GM19452 (cell line): ENCODE measurements around the gene FMO5.
"Not testable (repeated sequence)": the region's sequence is repeated elsewhere in the genome, so short reads cannot be mapped to it uniquely, and the experiment has no call there.

Source experiments
- ATAC-seq: cut with Tn5 transposase; IDR thresholded peaks from one replicate; pipeline ENCODE4 v1.9.1; 2021; ENCODE audit not compliant: unreplicated experiment

FMO5 gene

GRCh38 chr1:147209825-147210821 lies 15.0 kb downstream of the FMO5 start:
- ATAC-seq: no peak

- no peak for ATAC-seq
Observed at GRCh38 chr1:147208619-147209018, 16.5 kb downstream of the FMO5 start.

- ATAC-seq: no peak
Observed at GRCh38 chr1:147207192-147207591, 17.9 kb downstream of the FMO5 start.

GRCh38 chr1:147204080-147204479 lies 21.1 kb downstream of the FMO5 start:
- no peak for ATAC-seq

- ATAC-seq: no peak
Observed at GRCh38 chr1:147202576-147202975, 22.6 kb downstream of the FMO5 start.

GRCh38 chr1:147201786-147202185 lies 23.4 kb downstream of the FMO5 start:
- no peak for ATAC-seq

GRCh38 chr1:147201276-147201675 lies 23.9 kb downstream of the FMO5 start:
- no peak for ATAC-seq

GRCh38 chr1:147197324-147197723 lies 27.8 kb downstream of the FMO5 start:
- ATAC-seq: not testable (repeated sequence)

- no peak for ATAC-seq
Observed at GRCh38 chr1:147189514-147189913, 35.6 kb downstream of the FMO5 start.

GRCh38 chr1:147185432-147185831 lies 39.7 kb downstream of the FMO5 start:
- no peak for ATAC-seq

- ATAC-seq: no peak
Observed at GRCh38 chr1:147177611-147178380, 47.3 kb downstream of the FMO5 start.

GRCh38 chr1:147172168-147173016 lies 52.7 kb downstream of the FMO5 start, which contains the start of gene PRKAB2:
Gene PRKAB2, minus strand, starts transcription at chr1:147172470. Its CDS starts 326 bp downstream, at chr1:147172144.
- peak; percentile 82 for ATAC-seq

- no peak for ATAC-seq
Observed at GRCh38 chr1:147171399-147172167, 53.6 kb downstream of the FMO5 start.

GRCh38 chr1:147169840-147170674 lies 55.1 kb downstream of the FMO5 start:
- ATAC-seq: no peak

GRCh38 chr1:147169171-147169570 lies 56.0 kb downstream of the FMO5 start:
- ATAC-seq: no peak

GRCh38 chr1:147168626-147169058 lies 56.5 kb downstream of the FMO5 start:
- no peak for ATAC-seq

- no peak for ATAC-seq
Observed at GRCh38 chr1:147167365-147167764, 57.8 kb downstream of the FMO5 start.

GRCh38 chr1:147163019-147163418 lies 62.1 kb downstream of the FMO5 start:
- no peak for ATAC-seq

- ATAC-seq: no peak
Observed at GRCh38 chr1:147162093-147162492, 63.0 kb downstream of the FMO5 start.
